Tibial nerve (tissue), 4 donors: ENCODE data around the gene MAML2. TPM values are rescaled to one million over a fixed set of nuclear protein-coding genes. Genes with fewer than 3 reads are reported as not detected.
A peak's percentile ranks its signal among the peaks of the same experiment; 100 is the strongest.

Experiments used
- DNase-seq, 2 donors: peaks; one replicate each; pipeline ENCODE4 v3.0.0-alpha.2; 2019; ENCODE audit warnings: low spot score in 2 of 2
- H3K27ac ChIP-seq, 4 donors: fragments of 200-600 bp; sonication (generic) in 3 of 4; one replicate each; pipeline ENCODE4 v1.5.1; 2017 to 2019; ENCODE audit warnings: mild to moderate bottlenecking in 1 of 4
- H3K27me3 ChIP-seq, 2 donors: fragments of 200-600 bp; sonication (generic) in 1 of 2; one replicate each; pipeline versions ENCODE4 v1.5.1 to v1.6.0; 2017 to 2019
- H3K36me3 ChIP-seq, 3 donors: fragments of 200-600 bp; sonication (generic); one replicate each; pipeline ENCODE4 v1.5.1; 2018 to 2019
- H3K4me1 ChIP-seq, 4 donors: fragments of 200-600 bp; sonication (generic) in 3 of 4; one replicate each; pipeline ENCODE4 v1.5.1; 2017 to 2019
- H3K4me3 ChIP-seq, 4 donors: fragments of 200-600 bp; sonication (generic) in 3 of 4; one replicate each; pipeline ENCODE4 v1.5.1; 2017 to 2019; ENCODE audit warnings: mild to moderate bottlenecking in 1 of 4, moderate library complexity in 1 of 4
- H3K9me3 ChIP-seq, 4 donors: fragments of 200-600 bp; sonication (generic) in 3 of 4; one replicate each; pipeline ENCODE4 v1.5.1; 2017 to 2019
- CTCF ChIP-seq, 5 experiments: fragments of 200-600 bp in 3 of 5; fragments of 450-650 bp in 2 of 5; sonication (generic) in 3 of 5; IDR thresholded peaks; one replicate each; pipeline ENCODE4 v1.5.1; 2016 to 2019; ENCODE audit warnings: antibody characterized with exemption in 5 of 5, mild to moderate bottlenecking in 3 of 5, moderate library complexity in 2 of 5
- EP300 ChIP-seq, 2 donors: sonication (generic); formaldehyde crosslinking; IDR thresholded peaks; one replicate each; pipeline ENCODE4 v1.6.1; 2017; ENCODE audit warnings: antibody characterized with exemption in 2 of 2, mild to moderate bottlenecking in 1 of 2
- POLR2A ChIP-seq, 2 donors: fragments of 450-650 bp; IDR thresholded peaks; one replicate each; pipeline ENCODE4 v1.6.1; 2017; ENCODE audit warnings: antibody characterized with exemption in 2 of 2, mild to moderate bottlenecking in 2 of 2, moderate library complexity in 2 of 2
- WGBS, 2 donors: methylation state at CpG; one replicate each; pipeline ENCODE4 v1.1.5; 2018; 5-methylcytosine and 5-hydroxymethylcytosine counted together
- total RNA-seq, 4 donors: library from RNA; depleted of rRNA; stranded (reverse); fragments of >200 nt; gene quantifications; one replicate each; pipeline ENCODE4 v1.1.0, GENCODE V29; 2016

MAML2 gene
- total RNA-seq, 4 donors from 2014 or later, result 20.5 to 38.4 (median 27.9) TPM

GRCh38 chr11:96154802-96155520 is 188.0 kb downstream of the MAML2 start:
- Histone ChIP-seq H3K27me3 (no peaks in the 10 kb centered on the region), H3K36me3 (no peaks in the 10 kb centered on the region), H3K4me1 (peaks cover 0 to 49% (median 40%) of the 10 kb centered on the region in 4 donors), H3K4me3 (no peak overlapping the region), H3K27ac (peak overlapping the region in 3 of 4 donors; percentile 74 to 87 (median 86)), H3K9me3 (no peaks in the 10 kb centered on the region)
- no peak for DNase-seq
- WGBS, 2 donors, result 47 to 73% methylated on average over 7 of the region's 7 CpGs
- TF ChIP-seq EP300 (IDR thresholded peaks at IDR 0.05) (no peak), CTCF (IDR thresholded peaks at IDR 0.05) (no peak), POLR2A (IDR thresholded peaks at IDR 0.05) (no peak)

GRCh38 chr11:96152623-96153022 is 190.4 kb downstream of the MAML2 start:
- 69 to 74% methylated on average over 1 of the region's 1 CpG for WGBS, 2 donors
- H3K27ac ChIP-seq, result no peak overlapping the region
- peaks cover 0 to 46% (median 36%) of the 10 kb centered on the region in 4 donors for H3K4me1 ChIP-seq
- DNase-seq, result no peak
- TF ChIP-seq EP300 (IDR thresholded peaks at IDR 0.05), result no peak
- TF ChIP-seq CTCF (IDR thresholded peaks at IDR 0.05), result no peak
- no peak for TF ChIP-seq POLR2A (IDR thresholded peaks at IDR 0.05)
- H3K9me3 ChIP-seq, result no peaks in the 10 kb centered on the region
- no peaks in the 10 kb centered on the region for H3K27me3 ChIP-seq
- H3K4me3 ChIP-seq, result no peak overlapping the region
- H3K36me3 ChIP-seq, result no peaks in the 10 kb centered on the region

- Histone ChIP-seq H3K4me1 (peaks cover 0 to 38% (median 25%) of the 10 kb centered on the region in 4 donors), H3K36me3 (no peaks in the 10 kb centered on the region), H3K9me3 (no peaks in the 10 kb centered on the region), H3K4me3 (no peak overlapping the region), H3K27ac (no peak overlapping the region), H3K27me3 (no peaks in the 10 kb centered on the region)
- DNase-seq, result no peak
- TF ChIP-seq CTCF (IDR thresholded peaks at IDR 0.05), result no peak
- TF ChIP-seq POLR2A (IDR thresholded peaks at IDR 0.05), result no peak
- no peak for TF ChIP-seq EP300 (IDR thresholded peaks at IDR 0.05)
- 89 to 92% methylated on average over 3 of the region's 3 CpGs for WGBS, 2 donors
Observed at GRCh38 chr11:96151501-96151900, 191.5 kb downstream of the MAML2 start.

GRCh38 chr11:96150609-96151008 is 192.4 kb downstream of the MAML2 start:
- H3K36me3 ChIP-seq, result no peaks in the 10 kb centered on the region
- no peak overlapping the region for H3K4me3 ChIP-seq
- H3K27ac ChIP-seq, result no peak overlapping the region
- no peak for DNase-seq
- WGBS, 2 donors, result 85 to 86% methylated on average over 4 of the region's 4 CpGs
- H3K27me3 ChIP-seq, result no peaks in the 10 kb centered on the region
- peaks cover 0 to 29% (median 16%) of the 10 kb centered on the region in 4 donors for H3K4me1 ChIP-seq
- no peak for TF ChIP-seq EP300 (IDR thresholded peaks at IDR 0.05)
- TF ChIP-seq POLR2A (IDR thresholded peaks at IDR 0.05), result no peak
- TF ChIP-seq CTCF (IDR thresholded peaks at IDR 0.05), result no peak
- no peaks in the 10 kb centered on the region for H3K9me3 ChIP-seq

- DNase-seq, result no peak
- Histone ChIP-seq H3K36me3 (no peaks in the 10 kb centered on the region), H3K4me3 (no peak overlapping the region), H3K27me3 (no peaks in the 10 kb centered on the region), H3K4me1 (peaks cover 0 to 26% (median 10%) of the 10 kb centered on the region in 4 donors), H3K9me3 (no peaks in the 10 kb centered on the region), H3K27ac (no peak overlapping the region)
- 76 to 79% methylated on average over 7 of the region's 7 CpGs for WGBS, 2 donors
- TF ChIP-seq POLR2A (IDR thresholded peaks at IDR 0.05), result no peak
- TF ChIP-seq CTCF (IDR thresholded peaks at IDR 0.05), result no peak
- no peak for TF ChIP-seq EP300 (IDR thresholded peaks at IDR 0.05)
Observed at GRCh38 chr11:96149743-96150555, 193.0 kb downstream of the MAML2 start.
